LoVo (cell line): ENCODE data around the gene SNX7.
A peak's percentile ranks its signal among the peaks of the same experiment; 100 is the strongest.

ENCODE experiments used
- DNase-seq: peaks from one replicate; pipeline ENCODE4 v3.0.0-alpha.2; 2016; ENCODE audit warnings: low spot score

SNX7 gene

GRCh38 chr1:98697781-98698180 is 36.3 kb downstream of the SNX7 start:
- DNase-seq: no peak

- no peak for DNase-seq
Observed at GRCh38 chr1:98698625-98699024, 37.1 kb downstream of the SNX7 start.

GRCh38 chr1:98700228-98700627 is 38.7 kb downstream of the SNX7 start:
- no peak for DNase-seq

GRCh38 chr1:98702976-98703375 is 41.5 kb downstream of the SNX7 start:
- no peak for DNase-seq

- no peak for DNase-seq
Observed at GRCh38 chr1:98704474-98704873, 43.0 kb downstream of the SNX7 start.

GRCh38 chr1:98704971-98705370 is 43.5 kb downstream of the SNX7 start:
- DNase-seq: no peak

GRCh38 chr1:98705591-98705990 is 44.1 kb downstream of the SNX7 start:
- DNase-seq: no peak

- no peak for DNase-seq
Observed at GRCh38 chr1:98706173-98706843, 44.8 kb downstream of the SNX7 start.

GRCh38 chr1:98707556-98707955 is 46.0 kb downstream of the SNX7 start:
- DNase-seq: no peak

GRCh38 chr1:98709906-98710305 is 48.4 kb downstream of the SNX7 start:
- DNase-seq: no peak

- no peak for DNase-seq
Observed at GRCh38 chr1:98723574-98723973, 62.1 kb downstream of the SNX7 start.

- DNase-seq: peak; percentile 43
Observed at GRCh38 chr1:98732985-98733781, 71.7 kb downstream of the SNX7 start.

- DNase-seq: no peak
Observed at GRCh38 chr1:98733782-98734112, 72.2 kb downstream of the SNX7 start.

GRCh38 chr1:98735756-98736155 is 74.2 kb downstream of the SNX7 start:
- DNase-seq: no peak

GRCh38 chr1:98737835-98738234 is 76.3 kb downstream of the SNX7 start:
- DNase-seq: no peak

GRCh38 chr1:98739762-98740161 is 78.2 kb downstream of the SNX7 start:
- no peak for DNase-seq

- no peak for DNase-seq
Observed at GRCh38 chr1:98741164-98741563, 79.6 kb downstream of the SNX7 start.

GRCh38 chr1:98749152-98749756 is 87.7 kb downstream of the SNX7 start:
- no peak for DNase-seq

GRCh38 chr1:98754176-98754575 is 92.7 kb downstream of the SNX7 start:
- DNase-seq: no peak

GRCh38 chr1:98761219-98761865 is 99.8 kb downstream of the SNX7 start:
- DNase-seq: no peak

- DNase-seq: no peak
Observed at GRCh38 chr1:98763488-98764150, 102.1 kb downstream of the SNX7 start.

- no peak for DNase-seq
Observed at GRCh38 chr1:98764485-98764884, 103.0 kb downstream of the SNX7 start.
